NCI-H748 (cell line): ENCODE measurements around the gene FGF14.

Experiments used
- DNase-seq: peaks from one replicate; lab custom pipeline; 2025; ENCODE audit not compliant: unreplicated experiment; lab: John Stamatoyannopoulos, UW

FGF14 gene

DNA sequence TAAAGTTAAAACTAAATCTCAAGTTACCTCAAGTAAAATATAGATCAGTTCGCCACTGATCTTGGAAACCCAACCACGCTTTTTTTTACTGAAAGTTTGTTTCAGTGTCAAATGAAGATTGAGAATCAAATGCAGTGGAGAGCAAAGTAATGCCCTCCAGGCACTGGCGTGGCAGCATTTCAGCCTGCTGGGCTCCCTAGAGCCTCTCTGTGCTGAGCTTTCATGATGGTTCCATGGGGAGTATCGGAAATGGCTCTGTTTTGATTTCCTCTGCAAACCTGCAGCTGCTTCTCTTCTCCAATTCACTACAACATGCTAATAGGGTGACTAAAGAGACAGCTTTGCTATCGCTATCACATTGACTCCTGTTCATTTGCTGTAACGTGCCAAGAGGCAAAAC lies 141.6 kb downstream of the FGF14 start:
- no peak for DNase-seq

DNA sequence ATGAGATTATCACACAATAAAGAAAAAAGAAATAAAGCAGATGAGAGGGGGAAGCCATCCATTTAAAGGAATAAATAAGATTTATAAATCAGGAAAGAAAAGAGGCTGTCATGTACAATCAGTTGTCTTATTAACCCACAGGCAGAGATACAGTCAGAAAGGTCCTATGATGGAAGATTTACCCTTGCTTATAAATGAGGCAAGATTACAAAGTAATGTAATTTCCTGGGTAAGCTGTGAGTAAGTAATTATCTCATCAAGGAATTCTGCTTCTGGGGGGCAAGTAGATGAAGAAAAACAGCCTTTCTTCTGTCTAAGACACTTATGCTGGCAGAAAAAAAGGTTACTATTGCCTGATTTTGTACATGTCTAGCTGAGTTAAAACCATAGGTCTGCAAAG lies 146.4 kb downstream of the FGF14 start:
- DNase-seq, result no peak

DNA sequence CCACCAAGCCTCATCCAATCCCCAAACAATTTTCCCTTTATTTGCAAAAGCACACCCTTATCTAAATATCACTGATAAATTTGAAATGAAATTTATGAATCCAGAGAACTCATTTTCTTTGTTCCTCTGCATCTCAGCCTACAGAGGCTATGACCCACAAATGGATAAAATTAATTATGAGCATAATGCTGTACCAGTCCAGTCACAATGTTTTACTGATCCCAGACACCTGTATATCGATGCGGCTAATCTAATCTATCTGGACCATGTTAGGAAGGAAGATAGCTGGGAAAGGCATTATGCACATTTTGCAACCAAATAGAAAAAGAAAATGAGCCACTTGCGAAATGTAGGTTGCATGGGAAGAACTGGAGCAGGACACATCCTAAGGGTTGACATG lies 150.0 kb downstream of the FGF14 start:
- DNase-seq, result no peak

DNA sequence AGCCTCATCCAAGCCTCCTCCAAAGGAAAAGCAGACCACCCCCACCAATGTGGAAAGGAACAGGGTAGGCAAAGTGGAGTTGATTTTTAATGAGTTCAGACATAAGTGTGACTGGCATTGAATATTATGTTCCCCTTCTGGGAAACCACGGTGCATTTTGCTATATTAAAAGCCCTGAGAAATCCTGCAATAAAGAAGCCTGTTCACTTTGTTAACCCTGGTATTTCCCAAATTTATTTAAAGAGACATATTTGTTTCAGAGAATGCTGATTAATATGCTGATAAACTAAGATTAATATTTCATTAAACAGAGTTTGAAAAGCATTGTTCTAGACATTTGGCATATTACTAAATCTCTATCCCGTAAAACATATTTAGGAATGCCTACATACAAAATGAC lies 151.4 kb downstream of the FGF14 start:
- no peak for DNase-seq

DNA sequence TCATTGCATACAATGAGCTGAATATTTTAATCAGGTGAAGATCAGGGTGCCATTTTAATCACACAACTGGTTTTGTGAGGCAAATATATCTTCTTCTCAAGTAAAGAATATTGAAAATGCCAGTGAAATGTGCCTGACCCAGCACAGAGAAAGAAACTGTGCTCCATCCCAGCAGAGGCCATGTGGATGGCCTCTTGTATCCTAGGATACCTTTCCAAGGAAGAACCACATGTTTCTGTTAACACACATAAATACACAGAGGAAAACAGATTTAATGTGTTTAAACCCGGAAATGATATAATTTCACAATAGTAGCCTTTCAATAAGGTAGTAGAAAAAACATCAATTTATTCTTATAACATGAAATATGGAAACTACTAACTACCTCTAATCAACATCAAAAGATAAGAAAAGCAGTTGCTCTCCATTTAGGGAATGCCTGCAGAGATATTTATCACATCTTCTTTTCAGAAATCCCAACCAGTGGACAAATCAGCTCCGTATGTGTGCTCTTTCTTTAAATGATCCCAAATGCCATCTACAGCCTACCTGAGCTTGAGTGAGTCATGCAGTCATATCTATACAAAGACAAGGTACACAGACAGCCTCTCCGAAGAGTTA lies 157.1 kb downstream of the FGF14 start:
- no peak for DNase-seq

DNA sequence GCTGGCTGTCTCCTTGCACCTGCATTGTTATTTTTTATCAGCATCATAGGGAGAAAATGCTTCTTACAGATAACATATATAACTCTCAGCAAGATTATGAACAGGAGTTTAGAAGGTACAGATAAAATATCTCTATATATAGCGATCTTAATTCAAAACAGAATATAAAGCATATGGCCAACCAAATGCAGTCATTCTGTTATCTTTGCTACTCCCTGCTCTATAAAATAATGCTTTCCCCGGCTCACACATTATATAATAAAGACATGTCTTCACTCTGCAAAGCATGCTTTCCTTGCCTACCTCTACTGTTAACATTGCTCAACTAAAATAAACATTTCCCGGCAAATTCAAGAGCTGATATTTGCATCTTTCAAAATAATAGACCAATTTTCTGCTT lies 161.7 kb downstream of the FGF14 start:
- no peak for DNase-seq

DNA sequence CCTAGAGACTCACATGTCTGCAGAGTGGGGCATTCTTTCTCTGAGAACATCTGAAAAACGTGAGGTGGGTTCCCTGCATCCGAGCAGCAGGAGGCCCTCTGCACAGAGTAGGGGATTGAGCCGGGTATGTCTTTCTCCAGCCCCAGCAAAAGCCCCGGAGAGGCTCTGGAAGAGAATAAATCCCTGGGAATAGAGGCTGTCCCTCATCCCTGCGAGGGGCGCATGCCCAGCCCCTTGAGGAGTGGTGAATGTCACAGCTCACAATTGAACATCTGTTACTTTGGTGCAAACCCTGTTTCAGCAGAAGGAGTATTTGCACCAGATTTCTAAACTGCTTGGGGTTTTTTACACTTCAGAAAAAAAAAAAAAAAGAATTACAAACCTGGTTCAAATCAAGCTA lies 164.6 kb downstream of the FGF14 start:
- DNase-seq, result no peak

DNA sequence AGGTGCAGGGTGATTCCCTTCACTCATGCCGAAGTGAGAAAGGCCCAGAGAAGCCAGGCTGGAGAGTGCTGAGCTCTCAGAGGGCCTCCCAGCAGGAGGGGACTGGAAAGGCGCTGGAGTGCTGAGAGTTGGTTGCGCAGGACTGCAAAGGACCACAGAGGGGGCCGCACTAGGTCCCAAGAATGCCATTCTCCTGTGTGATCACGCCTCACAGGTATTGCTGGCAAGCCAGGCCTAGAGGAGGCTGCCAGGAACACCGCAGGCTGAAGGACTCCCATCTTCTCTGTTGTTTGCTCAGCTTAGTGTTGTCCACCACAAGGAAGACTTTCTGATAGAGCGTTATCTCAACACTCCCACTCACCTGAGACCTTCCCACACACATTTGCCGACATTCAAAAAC lies 165.0 kb downstream of the FGF14 start:
- DNase-seq, result no peak

DNA sequence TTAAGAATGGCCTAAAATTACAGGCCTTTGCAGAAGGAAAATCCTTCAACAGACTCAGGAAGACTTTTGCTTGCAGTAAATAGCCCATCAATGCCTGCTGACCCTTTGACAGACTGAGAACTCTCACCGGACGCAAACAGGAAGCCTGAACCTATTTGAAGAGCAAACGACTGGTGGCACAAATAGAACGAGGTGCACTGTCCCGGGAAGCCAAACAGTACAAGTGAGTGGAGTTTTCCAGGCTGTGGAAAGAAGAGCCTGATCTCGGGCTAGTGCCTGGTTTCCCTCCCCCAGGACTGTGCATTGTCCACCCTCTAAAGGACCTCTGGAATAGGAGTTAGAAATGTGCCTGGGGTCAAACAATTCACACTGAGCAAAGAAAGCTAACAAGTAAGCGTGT lies 165.5 kb downstream of the FGF14 start:
- no peak for DNase-seq

DNA sequence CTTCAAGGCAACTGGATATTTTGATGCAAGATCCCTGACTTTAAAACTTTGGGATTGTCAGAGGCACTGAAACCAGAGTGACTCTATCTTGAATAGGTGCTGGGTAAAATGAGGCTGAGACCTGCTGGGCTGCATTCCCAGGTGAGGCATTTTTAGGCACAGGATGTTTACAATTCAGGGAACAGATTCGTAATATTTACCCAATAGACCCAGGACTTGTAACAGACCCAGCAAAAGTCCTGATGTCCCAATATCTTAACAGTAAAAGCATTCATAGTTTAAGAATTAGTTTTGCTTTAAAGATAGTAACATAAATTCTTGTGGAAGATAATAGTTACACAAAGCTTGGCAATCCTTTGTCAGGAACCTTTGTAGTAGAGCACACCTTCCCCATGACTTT lies 166.2 kb downstream of the FGF14 start:
- no peak for DNase-seq

DNA sequence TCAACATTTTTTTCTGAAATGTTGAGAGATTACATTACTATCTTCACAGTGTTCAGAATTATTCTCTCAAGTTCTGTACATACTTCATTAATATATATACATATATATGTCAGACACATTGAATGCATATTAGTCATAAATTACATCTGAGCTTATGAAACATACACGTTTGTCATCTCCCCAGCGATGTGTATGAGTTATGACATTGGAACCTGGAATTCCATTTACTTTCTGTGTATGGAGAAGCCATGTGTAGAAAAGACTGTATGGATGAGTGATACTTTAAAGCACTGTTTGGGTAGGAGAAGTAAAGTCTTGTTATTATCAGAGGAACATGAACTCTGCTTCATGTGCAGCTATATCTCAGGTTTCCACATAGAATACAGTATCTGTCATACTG lies 167.2 kb downstream of the FGF14 start:
- no peak for DNase-seq

DNA sequence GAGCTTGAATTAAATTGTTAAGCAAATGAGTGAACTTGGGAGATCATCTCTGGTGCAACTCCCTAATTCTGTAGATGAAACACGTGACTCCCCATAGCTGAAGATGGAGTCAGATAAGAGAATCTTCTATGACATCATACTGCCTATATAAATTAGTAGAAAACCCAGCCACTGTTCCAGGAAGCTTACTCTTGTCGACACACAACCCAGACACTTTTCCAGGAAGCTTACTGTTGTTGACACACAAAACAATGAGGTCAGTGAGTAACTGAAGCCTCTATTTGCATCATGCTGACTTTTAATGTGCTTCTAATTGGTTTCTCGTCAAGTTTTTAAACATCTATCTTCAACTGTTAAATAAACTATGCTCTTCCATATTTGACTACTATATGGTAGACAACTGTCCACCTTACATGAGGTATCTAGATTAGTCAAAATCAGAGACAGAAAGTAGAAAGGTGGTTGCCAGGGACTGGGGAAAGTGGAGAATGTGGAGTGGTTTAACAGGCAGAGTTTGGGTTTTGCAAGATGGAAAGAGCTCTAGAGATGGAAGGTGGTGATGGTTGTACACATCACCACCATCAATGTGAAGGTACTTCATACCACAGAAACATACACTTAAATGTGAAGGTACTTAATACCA lies 168.2 kb downstream of the FGF14 start:
- DNase-seq, result peak; percentile 71

DNA sequence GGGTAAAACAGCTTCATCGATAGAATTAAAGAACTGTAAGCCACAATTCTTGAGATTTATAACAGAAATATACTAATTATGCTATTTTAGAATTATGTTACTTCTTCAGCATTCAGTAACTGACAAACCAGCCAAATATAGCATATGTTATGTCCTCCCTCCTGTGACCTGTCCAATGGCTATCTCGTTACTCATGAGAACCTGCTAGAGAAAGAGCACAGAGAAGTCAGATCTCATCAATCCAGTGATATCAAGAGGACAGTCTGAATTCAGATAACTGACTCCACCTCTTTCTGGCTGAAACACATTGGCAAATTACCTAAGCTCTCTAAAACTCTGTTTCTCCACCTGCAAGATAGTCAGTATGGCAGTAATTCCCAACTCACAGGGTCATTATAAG lies 170.4 kb downstream of the FGF14 start:
- no peak for DNase-seq

DNA sequence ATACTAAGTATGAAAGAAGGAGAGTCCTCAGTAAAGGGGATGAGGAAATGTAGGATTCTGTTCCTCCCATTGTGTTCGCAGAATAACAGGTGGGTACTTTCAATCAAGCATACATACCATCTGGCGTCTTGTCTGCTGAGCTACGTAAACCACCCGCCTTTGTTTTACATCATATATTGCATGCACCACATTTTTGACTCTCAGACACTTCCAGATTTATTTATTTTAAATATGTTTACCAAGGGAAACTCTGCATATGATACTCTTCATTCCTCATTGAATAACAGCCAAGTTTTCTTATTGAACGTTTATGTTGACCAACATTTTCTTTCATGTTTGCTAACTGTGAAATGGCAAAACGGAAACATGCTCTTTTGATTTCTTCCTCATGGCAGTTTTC lies 174.1 kb downstream of the FGF14 start:
- peak; percentile 89 for DNase-seq

DNA sequence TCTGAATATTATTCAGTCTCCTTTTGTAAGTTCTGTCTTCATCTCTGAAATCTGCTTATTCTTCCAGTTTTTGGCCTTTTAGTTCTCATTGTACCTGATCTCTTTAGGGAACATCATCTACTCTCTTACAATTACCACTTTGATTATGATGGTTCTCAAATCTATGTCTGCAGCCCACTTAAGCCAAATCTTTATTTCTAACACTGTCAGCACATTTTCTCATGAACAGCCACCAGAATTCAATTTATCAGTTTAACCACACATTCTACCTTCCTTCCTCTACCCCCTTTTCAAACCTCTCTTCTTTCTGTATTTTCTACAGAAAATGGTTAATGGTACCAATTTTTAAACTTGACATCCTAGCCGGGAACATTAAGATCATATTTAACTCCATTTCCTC lies 175.3 kb downstream of the FGF14 start:
- DNase-seq, result no peak

DNA sequence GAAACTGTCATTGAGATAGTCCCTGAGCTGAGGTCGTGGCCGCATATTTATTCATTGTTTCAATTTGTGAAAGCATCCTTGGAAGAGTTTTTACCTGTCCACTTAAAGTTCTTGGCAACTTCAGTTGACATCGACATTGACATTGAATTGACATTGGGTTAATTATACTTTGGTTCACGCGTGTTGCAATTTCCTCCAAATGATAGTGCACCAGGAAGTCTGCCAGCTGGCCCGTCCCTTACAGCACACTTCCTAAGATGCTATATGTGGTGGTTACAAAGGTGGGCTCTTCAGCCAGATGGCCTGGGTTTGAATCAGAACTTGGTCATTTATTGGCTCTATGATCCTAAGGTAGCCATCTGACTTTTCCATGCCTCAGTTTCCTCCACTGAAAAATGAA lies 176.0 kb downstream of the FGF14 start:
- no peak for DNase-seq

DNA sequence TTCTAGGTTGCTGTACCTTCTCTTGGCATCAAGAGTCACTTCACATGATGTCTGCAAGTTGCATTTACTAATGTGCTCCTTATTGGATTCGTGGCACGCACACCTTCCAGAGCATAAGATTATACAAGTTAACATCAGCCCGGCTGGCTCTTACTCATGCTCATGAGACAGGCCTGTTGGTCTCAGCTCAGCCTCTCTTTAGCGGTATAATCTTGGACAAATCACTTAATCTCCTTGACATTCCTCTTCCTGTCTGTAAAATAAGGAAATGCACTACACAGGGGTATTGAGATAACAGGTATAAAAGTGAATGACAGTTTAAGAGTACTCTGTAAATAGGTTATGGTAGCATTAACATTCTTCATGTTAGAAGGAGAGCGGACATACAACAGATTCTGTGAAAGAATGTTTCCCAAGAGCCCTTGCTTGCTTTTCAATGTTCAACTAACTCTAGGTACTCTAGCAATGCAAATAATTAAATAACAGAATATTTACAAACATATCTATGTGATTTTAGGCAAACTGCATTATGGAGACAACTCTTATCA lies 181.1 kb downstream of the FGF14 start:
- no peak for DNase-seq

DNA sequence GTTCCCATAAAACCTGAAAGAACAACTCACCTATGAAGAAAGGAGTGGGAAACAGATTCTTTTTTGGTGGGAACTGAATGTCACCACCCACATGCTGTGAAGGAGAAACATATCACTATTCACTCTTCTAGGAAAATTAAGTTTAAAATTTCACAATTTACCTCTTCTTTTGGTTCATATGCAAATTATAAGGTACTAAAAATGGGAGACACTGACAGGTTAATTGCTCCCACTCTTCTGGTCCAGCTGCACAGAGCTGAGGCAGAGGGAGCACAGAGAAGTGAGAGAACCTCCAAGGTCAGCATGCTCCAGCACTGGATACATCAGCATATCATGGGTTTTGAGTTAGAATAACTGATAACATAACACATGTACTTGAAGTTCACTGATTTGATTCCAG lies 186.9 kb downstream of the FGF14 start:
- no peak for DNase-seq

DNA sequence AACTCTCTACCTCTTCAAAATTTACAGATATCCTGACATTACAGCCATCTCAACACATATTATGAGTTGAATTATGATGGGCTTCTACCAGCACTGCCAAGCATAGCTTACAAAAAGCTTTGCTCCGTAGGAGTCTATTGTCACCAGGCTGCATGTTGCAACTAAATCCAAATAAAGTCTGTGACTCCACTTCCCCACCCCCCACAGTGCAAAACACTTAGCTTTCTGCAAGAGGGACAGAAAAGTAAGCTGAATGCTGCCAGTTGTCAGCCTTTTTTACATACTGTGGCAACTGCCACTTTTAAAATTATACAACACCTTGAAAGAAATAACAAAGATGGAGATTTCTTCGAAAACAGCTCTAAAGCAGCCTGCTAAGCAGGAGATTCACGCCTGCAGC lies 189.1 kb downstream of the FGF14 start:
- peak; percentile 15 for DNase-seq

DNA sequence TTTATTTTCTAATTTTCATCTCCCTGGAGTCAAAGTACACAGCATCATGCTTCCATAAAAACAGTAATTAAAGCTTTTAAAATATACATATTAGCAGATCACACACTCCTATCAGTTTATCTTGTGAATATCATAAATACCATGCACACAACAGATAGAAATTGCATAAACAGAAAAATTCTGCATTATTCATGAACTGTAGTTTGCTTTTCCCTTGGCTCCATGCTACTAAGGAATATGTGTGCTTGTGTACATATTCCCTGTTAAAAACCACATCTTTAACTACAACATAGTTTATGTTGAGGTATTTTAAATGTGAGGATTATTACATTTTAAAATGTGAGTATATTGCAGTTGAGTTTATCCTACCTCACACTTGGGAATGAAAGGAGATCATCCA lies 193.5 kb downstream of the FGF14 start:
- no peak for DNase-seq

DNA sequence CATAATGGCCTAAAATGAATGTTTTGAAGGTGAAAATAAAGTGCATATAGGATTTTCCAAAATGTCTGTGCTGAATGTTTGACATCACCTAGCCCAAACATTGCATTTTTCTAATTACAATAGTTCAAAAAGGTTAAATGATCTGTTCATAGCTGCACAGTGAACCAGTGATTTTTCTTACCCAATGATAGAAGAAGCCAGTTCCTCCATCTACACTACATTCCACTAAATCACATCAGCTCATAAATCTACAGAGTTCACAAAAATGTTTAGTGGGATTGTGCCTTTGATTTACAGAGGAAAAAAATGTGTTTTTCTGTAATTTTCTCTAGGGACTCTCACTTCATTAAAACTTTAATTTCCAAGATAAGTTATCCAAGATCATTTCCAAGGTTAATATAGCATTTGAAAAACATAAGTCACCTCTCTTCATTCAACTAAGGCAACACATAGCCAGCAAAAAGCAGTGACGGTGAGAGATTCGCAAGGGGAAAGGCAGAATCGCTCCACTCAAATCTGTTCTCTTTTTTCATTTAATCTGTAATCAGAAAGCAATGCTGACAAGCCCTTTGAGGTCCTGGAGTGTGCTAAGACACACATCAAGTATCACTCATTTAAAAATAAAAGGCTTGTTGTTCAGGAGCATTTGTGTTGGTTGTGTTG lies 194.0 kb downstream of the FGF14 start:
- DNase-seq, result no peak

DNA sequence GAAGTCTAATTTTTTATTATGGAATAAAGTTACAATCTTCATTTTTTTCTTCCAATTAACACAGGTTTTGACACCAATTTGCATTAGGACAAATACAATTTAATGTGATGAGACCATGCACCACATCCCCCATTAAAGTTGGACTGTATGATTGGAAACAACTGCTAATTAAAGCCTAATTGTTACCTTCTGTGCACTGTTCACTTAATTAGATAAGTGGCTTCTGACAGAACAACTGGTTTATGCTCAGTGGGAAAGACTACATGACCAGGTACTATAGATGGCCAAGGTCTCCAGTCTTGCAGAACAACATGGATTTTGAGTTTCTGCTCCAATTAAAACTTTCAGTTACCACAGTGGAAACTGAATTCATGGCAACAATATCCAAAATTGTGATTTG lies 198.1 kb downstream of the FGF14 start:
- DNase-seq, result peak; percentile 34
